Panc1 (cell line): Measurements from ENCODE around the gene CBY1. TPM values are rescaled to one million over a fixed set of nuclear protein-coding genes. Genes with fewer than 3 reads are reported as not detected.

ENCODE experiments used
- ATAC-seq: fragments of 200-7000 bp; cut with Tn5 transposase; 2 replicates; pipeline ENCODE4 v1.9.1; 2020; ENCODE audit warnings: mild to moderate bottlenecking, moderate library complexity
- BruUV-seq: library from RNA; stranded (reverse); fragments of 400-500 nt; replicated peaks from 2 replicates; lab custom pipeline; 2021; lab: Mats Ljungman, UMichigan
- CTCF ChIA-PET: fragments of 300-600 bp; sonication (Branson Sonifier 250); formaldehyde crosslinking; loops from one replicate; lab custom pipeline; 2022; ENCODE audit warnings: antibody characterized with exemption; lab: Charles Lee
- POLR2A ChIA-PET: fragments of 300-600 bp; sonication (Branson Sonifier 250); formaldehyde crosslinking; loops from one replicate; lab custom pipeline; 2022; ENCODE audit warnings: antibody characterized with exemption; lab: Charles Lee
- DNase-seq: peaks from one replicate; pipeline ENCODE4 v3.0.0-alpha.2; 2010; ENCODE audit warnings: low read depth, low spot score
- H3K27ac ChIP-seq: 2 replicates; pipeline ENCODE4 v1.5.1; 2011; ENCODE audit warnings: mild to moderate bottlenecking, low read length, inconsistent platforms
- H3K27me3 ChIP-seq: fragments of 200-500 bp; sonication (Bioruptor generic); 2 replicates; pipeline ENCODE4 v1.6.0; 2014; ENCODE audit warnings: low read length, inconsistent platforms; ENCODE audit not compliant: control insufficient read depth, insufficient read depth
- H3K36me3 ChIP-seq: fragments of 200-500 bp; sonication (Bioruptor generic); 2 replicates; pipeline ENCODE4 v1.5.1; 2014; ENCODE audit warnings: inconsistent platforms, mild to moderate bottlenecking, low read length, moderate library complexity; ENCODE audit not compliant: control insufficient read depth, insufficient read depth
- H3K4me1 ChIP-seq: 2 replicates; pipeline ENCODE4 v1.5.1; 2011; ENCODE audit warnings: inconsistent platforms, mild to moderate bottlenecking, low read length, moderate library complexity; ENCODE audit not compliant: control insufficient read depth, insufficient read depth
- H3K4me3 ChIP-seq, 2 experiments: 2 replicates each; pipeline ENCODE4 v1.5.1; 2011 to 2012; ENCODE audit warnings: low read depth in 2 of 2, low read length in 2 of 2, mild to moderate bottlenecking in 2 of 2, inconsistent platforms in 1 of 2, moderate library complexity in 1 of 2
- H3K9me3 ChIP-seq: fragments of 200-500 bp; sonication (Bioruptor generic); 2 replicates; pipeline ENCODE4 v1.5.1; 2014; ENCODE audit warnings: low read depth, mild to moderate bottlenecking, inconsistent platforms, low read length, moderate library complexity; ENCODE audit not compliant: control insufficient read depth, insufficient read depth
- POLR2AphosphoS5 ChIP-seq: IDR thresholded peaks from 2 replicates; pipeline ENCODE4 v1.6.1; 2012; ENCODE audit warnings: mild to moderate bottlenecking, low read depth, low read length, moderate library complexity
- SIN3A ChIP-seq: IDR thresholded peaks from 2 replicates; pipeline ENCODE4 v1.6.1; 2012; ENCODE audit warnings: low read depth, mild to moderate bottlenecking, low read length, moderate library complexity, borderline replicate concordance; ENCODE audit not compliant: insufficient read depth
- TCF7L2 ChIP-seq: IDR thresholded peaks from 2 replicates; pipeline ENCODE4 v1.6.1; 2011; ENCODE audit warnings: mild to moderate bottlenecking, low read depth, low read length, inconsistent platforms
- in situ Hi-C: cut with HindIII; loops from 2 replicates; pipeline ENCODE4 v1.10.0; 2016; ENCODE audit warnings: low sequenced_read_pairs, low pct_unique_long_range_greater_than_20kb
- intact Hi-C: fragments of 100-400 bp; cut with micrococcal nuclease; formaldehyde crosslinking; loops from one replicate; pipeline ENCODE4 v1.10.0; 2022; ENCODE audit not compliant: unreplicated experiment
- total RNA-seq: library from RNA; stranded (reverse); gene quantifications from one replicate; pipeline ENCODE4 v1.2.1, GENCODE V29; 2021; ENCODE audit not compliant: unreplicated experiment
- TF ChIP-seq, protein P1 (sequence below): fragments of 450-650 bp; IDR thresholded peaks from 2 replicates; pipeline ENCODE4 v1.5.1; 2017; ENCODE audit warnings: mild to moderate bottlenecking
- TF ChIP-seq, protein P2 (sequence below), 2 experiments: IDR thresholded peaks; 2 replicates each; pipeline ENCODE4 v1.6.1; 2011 to 2012; ENCODE audit warnings: low read depth in 2 of 2, control low read depth in 1 of 2, low read length in 1 of 2, mild to moderate bottlenecking in 1 of 2, moderate library complexity in 1 of 2; ENCODE audit not compliant: insufficient read depth in 1 of 2

Gene CBY1
- total RNA-seq, 1 experiment from 2014 or later: 20.4 TPM

DNA sequence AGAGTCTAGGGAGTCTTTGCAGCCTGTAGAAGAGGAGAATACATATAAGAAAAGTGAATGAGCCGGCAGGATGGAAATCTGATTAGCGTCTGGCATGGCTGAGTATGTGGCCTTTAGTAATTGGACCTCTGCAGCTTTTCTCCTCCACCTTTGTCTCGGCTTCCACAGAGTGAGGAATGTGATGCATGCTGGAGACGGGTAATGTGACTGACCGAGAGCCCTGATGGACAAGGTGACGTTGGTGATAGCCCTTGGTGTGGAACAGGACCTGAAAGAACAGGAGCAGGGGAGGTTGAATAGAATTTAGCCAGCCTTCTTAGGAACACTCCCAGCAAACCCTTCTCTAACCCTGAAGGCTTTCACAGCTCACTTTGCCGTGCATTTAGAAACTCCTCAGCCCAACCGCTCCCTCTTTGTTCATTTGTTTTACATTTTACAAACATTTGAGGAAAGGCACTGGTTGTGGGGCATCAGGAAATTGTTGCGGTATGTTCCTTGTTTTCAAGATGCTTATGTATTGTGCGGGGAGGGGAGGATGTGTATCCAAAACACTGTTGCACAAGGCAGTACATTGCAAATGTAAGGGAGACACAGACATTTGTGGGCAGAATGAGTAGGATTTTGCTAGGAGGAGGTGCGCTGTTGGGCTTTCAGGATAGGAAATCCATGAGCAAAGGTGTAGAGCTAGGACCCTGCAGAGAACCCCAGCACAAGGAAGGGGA is 56.2 kb downstream of the CBY1 start:
- in situ Hi-C loops: no loop called here
- POLR2A ChIA-PET: no interaction called here
- peaks cover 7% of the 10 kb centered on the region for H3K4me1 ChIP-seq
- intact Hi-C loops: no loop called here
- H3K36me3 ChIP-seq: no peaks in the 10 kb centered on the region
- ATAC-seq (no peak), DNase-seq (no peak)
- no peaks in the 10 kb centered on the region for H3K9me3 ChIP-seq
- TF ChIP-seq SIN3A: no peak
- no TSS peak for BruUV-seq
- no peak overlapping the region for H3K27ac ChIP-seq
- H3K4me3 ChIP-seq: no peak overlapping the region
- no peaks in the 10 kb centered on the region for H3K27me3 ChIP-seq
- CTCF ChIA-PET: no interaction called here

DNA sequence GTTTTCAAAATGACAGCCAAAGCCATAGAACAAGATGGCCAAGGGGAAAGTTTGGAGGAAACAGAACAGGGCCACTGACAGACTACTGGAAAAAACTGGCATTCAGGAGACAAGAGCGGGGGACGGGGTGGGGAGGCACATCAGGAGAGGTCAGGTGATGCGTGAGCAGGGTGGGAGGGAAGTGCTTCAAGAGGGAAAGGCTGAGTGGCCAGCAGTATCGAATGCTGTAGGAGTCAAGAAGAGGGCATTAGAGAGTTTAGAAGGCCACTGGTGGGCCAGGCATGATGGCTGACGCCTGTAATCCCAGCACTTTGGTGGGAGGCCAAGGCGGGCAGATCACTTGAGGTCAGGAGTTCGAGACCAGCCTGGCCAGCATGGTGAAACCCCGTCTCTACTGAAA is 57.5 kb downstream of the CBY1 start:
- POLR2A ChIA-PET: no interaction called here
- no peak overlapping the region for H3K4me3 ChIP-seq
- no peaks in the 10 kb centered on the region for H3K36me3 ChIP-seq
- CTCF ChIA-PET: no interaction called here
- TF ChIP-seq POLR2AphosphoS5 (no peak), SIN3A (no peak), TCF7L2 (no peak)
- TF ChIP-seq, protein P1, sequence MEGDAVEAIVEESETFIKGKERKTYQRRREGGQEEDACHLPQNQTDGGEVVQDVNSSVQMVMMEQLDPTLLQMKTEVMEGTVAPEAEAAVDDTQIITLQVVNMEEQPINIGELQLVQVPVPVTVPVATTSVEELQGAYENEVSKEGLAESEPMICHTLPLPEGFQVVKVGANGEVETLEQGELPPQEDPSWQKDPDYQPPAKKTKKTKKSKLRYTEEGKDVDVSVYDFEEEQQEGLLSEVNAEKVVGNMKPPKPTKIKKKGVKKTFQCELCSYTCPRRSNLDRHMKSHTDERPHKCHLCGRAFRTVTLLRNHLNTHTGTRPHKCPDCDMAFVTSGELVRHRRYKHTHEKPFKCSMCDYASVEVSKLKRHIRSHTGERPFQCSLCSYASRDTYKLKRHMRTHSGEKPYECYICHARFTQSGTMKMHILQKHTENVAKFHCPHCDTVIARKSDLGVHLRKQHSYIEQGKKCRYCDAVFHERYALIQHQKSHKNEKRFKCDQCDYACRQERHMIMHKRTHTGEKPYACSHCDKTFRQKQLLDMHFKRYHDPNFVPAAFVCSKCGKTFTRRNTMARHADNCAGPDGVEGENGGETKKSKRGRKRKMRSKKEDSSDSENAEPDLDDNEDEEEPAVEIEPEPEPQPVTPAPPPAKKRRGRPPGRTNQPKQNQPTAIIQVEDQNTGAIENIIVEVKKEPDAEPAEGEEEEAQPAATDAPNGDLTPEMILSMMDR: no peak
- TF ChIP-seq, protein P2, sequence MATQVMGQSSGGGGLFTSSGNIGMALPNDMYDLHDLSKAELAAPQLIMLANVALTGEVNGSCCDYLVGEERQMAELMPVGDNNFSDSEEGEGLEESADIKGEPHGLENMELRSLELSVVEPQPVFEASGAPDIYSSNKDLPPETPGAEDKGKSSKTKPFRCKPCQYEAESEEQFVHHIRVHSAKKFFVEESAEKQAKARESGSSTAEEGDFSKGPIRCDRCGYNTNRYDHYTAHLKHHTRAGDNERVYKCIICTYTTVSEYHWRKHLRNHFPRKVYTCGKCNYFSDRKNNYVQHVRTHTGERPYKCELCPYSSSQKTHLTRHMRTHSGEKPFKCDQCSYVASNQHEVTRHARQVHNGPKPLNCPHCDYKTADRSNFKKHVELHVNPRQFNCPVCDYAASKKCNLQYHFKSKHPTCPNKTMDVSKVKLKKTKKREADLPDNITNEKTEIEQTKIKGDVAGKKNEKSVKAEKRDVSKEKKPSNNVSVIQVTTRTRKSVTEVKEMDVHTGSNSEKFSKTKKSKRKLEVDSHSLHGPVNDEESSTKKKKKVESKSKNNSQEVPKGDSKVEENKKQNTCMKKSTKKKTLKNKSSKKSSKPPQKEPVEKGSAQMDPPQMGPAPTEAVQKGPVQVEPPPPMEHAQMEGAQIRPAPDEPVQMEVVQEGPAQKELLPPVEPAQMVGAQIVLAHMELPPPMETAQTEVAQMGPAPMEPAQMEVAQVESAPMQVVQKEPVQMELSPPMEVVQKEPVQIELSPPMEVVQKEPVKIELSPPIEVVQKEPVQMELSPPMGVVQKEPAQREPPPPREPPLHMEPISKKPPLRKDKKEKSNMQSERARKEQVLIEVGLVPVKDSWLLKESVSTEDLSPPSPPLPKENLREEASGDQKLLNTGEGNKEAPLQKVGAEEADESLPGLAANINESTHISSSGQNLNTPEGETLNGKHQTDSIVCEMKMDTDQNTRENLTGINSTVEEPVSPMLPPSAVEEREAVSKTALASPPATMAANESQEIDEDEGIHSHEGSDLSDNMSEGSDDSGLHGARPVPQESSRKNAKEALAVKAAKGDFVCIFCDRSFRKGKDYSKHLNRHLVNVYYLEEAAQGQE (IDR thresholded peaks at IDR 0.05; ENCODE audit: insufficient read depth in 1 of 2, low read depth in 2 of 2, low read length in 1 of 2): no peak
- no peak overlapping the region for H3K27ac ChIP-seq
- H3K9me3 ChIP-seq: no peaks in the 10 kb centered on the region
- H3K27me3 ChIP-seq: no peaks in the 10 kb centered on the region
- no peak for ATAC-seq
- intact Hi-C loops (no loop called here), in situ Hi-C loops (no loop called here)
- no peak for DNase-seq
- H3K4me1 ChIP-seq: peaks cover 4% of the 10 kb centered on the region
- no TSS peak for BruUV-seq

DNA sequence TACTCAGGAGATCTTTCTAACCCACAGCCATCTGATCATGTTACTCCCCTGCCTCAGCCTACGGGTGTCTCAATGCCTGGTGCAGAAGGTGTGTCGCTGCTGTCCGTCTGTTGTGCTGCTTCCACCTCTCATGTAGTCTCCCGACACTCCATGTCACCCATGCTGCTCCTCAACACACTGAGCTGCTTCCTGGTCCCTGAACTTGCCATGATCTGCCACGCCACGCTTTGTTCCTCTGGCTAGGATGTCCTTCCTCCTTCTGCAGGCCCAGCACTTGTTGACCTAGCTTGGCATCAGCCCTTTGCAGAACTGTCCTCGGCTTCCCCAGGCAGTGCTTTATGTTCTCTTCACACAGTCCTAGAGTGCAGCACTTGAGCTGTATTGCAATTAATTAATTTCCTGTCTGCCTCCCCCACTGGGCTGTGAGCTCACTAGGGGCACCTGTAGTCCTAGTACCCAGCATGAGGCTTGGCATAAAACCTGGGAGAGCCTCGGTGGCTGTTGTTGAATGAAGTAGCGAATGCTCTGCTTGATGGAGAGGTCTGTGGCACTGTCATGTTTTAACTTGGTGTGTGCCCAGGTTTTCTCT is 58.8 kb downstream of the CBY1 start:
- no peak for ATAC-seq
- DNase-seq: no peak
- no peaks in the 10 kb centered on the region for H3K27me3 ChIP-seq
- TF ChIP-seq, protein P1: no peak
- TF ChIP-seq, protein P2 (IDR thresholded peaks at IDR 0.05; ENCODE audit: insufficient read depth in 1 of 2, low read depth in 2 of 2, low read length in 1 of 2): no peak
- no peak for TF ChIP-seq TCF7L2
- no peak for TF ChIP-seq SIN3A
- TF ChIP-seq POLR2AphosphoS5: no peak
- H3K27ac ChIP-seq: no peak overlapping the region
- H3K4me1 ChIP-seq: peaks cover 4% of the 10 kb centered on the region
- intact Hi-C loops: no loop called here
- in situ Hi-C loops: no loop called here
- BruUV-seq: no TSS peak
- no peak overlapping the region for H3K4me3 ChIP-seq
- ChIA-PET POLR2A (no interaction called here), CTCF (no interaction called here)
- H3K9me3 ChIP-seq: no peaks in the 10 kb centered on the region
- H3K36me3 ChIP-seq: no peaks in the 10 kb centered on the region
